ENCODE results near the gene TMEM179B. TPM values are rescaled to one million over a fixed set of nuclear protein-coding genes. Genes with fewer than 3 reads are reported as not detected.
A peak's percentile ranks its signal among the peaks of the same experiment; 100 is the strongest.

TMEM179B gene
- total and polyA plus RNA-seq, 9 of the 15 experiments (the other 6 are each of a cell fraction or from before 2014, with no cell fraction given) = 27.7 to 105 (median 37.0) TPM

DNA sequence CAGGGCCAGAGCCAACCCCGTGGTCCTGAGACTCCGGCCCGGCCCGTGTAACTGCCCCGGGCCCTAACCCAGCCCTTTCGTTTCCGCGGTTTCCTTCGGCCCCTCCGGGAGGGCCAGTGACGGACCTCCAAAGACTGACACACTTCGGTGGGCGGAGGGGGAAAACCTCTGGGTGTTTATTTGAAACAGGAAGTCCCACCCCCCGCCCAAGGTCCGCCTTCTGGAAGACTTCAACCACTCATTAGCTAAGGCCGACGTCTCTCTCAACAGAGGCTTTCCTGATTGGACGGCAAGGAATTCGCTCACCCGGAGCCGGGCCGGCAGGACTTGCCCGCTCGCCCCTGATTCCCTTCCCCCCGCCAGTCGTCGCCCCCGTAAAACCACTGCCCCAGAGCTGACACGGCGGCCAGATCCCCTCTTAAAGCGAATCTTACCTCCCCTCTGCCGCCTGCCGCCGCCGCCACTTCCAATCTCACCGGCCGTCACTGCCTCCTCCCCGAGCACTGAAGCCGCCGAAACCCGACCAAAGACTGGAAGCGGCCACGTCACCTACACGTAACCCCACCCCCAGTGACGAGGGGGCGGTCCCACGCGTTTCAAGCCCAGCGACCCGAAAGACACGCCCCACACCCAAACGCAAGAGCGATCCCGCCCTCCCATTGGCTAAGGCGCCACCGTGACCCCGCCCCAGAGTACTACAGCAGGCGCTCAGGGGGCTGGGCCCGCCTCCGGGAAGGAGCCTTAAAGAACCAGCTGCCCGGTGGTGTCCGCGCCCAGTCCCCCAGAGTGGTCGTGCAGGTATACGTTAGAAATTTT lies 44.5 kb downstream of the TMEM179B start, which contains the start of gene STX5 (continued):
- TF ChIP-seq SREBF1 (IDR thresholded peaks at IDR 0.05; ENCODE audit: borderline replicate concordance, low read depth, low read length) = no peak
- no peak for TF ChIP-seq ZNF146 (CRISPR knock-in tag; IDR thresholded peaks at IDR 0.05; ENCODE audit: unreplicated experiment)
- peak; percentile 46; the same call in 1 of the 2 replicates for TF ChIP-seq GTF2E2 (tag; IDR thresholded peaks at IDR 0.05)
- TF ChIP-seq SFPQ (IDR thresholded peaks at IDR 0.05; ENCODE audit: low read depth, low read length) = no peak
- no peak for TF ChIP-seq CBFA2T2 (conservative IDR thresholded peaks at IDR 0.05)
- TF ChIP-seq ERF (CRISPR knock-in tag; IDR thresholded peaks at IDR 0.05) = no peak
- peak; percentile 95 for TF ChIP-seq CREM (IDR thresholded peaks at IDR 0.05; ENCODE audit: low read depth)
- TF ChIP-seq, protein P1, sequence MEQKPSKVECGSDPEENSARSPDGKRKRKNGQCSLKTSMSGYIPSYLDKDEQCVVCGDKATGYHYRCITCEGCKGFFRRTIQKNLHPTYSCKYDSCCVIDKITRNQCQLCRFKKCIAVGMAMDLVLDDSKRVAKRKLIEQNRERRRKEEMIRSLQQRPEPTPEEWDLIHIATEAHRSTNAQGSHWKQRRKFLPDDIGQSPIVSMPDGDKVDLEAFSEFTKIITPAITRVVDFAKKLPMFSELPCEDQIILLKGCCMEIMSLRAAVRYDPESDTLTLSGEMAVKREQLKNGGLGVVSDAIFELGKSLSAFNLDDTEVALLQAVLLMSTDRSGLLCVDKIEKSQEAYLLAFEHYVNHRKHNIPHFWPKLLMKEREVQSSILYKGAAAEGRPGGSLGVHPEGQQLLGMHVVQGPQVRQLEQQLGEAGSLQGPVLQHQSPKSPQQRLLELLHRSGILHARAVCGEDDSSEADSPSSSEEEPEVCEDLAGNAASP (IDR thresholded peaks at IDR 0.05) = no peak
- TF ChIP-seq ZNF384 (IDR thresholded peaks at IDR 0.05; ENCODE audit: low read depth, low read length) = no peak
- TF ChIP-seq HNRNPL (IDR thresholded peaks at IDR 0.05; ENCODE audit: low read depth, low read length) = no peak
- no peak for TF ChIP-seq ZNF407 (IDR thresholded peaks at IDR 0.05; ENCODE audit: low read depth)
- TF ChIP-seq NBN (IDR thresholded peaks at IDR 0.05; ENCODE audit: low read depth) = peak; percentile 20; the same call in 1 of the 2 replicates
- TF ChIP-seq CBFA2T3 (IDR thresholded peaks at IDR 0.05) = no peak
- TF ChIP-seq CHD1 (IDR thresholded peaks at IDR 0.05; ENCODE audit: low read length) = no peak
- TF ChIP-seq CCAR2 (IDR thresholded peaks at IDR 0.05; ENCODE audit: low read depth, low read length) = no peak
